ENCODE measurements around the gene SESTD1.
"Not testable (repeated sequence)": the region's sequence is repeated elsewhere in the genome, so short reads cannot be mapped to it uniquely, and the experiment has no call there.

Gene SESTD1

DNA sequence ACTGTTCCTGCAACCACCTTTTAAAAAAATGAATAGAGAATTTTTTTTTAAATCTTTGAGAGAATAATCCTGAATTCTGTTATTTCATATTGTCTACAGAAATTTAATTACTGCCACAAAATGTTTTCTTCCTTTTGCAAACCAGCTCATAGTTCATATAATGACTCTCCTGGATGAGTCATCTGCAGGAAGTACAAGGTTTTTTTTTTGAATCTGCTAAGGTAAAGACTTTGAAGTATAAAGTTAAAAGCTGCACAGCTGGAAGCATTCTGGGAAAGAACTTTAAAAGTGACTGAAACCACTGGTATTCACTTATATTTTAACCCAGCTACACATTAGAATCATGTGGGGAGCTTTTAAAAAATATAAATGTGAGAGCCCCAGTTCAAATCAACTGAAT is 25.4 kb downstream of the SESTD1 start:
- DNase-seq (ENCODE audit: low read depth in 2 of 2), result no peak

DNA sequence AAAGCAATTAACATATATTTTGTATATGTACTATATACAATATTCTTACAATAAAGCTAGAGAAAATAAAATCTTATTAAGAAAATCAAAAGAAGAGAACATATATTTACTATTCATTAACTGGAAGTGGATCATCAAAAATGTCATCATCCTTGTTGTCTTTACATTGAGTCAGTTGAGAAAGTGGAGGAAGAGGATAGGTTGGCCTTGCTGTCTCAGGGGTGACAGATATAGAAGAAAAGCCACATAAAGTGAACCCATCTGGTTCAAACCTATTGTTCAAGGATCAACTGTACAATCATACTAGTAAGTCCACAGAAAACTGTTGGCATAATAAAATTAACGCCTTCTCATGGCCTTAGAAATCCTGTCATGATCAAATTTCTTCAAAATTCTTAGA is 26.6 kb downstream of the SESTD1 start:
- DNase-seq (ENCODE audit: low read depth in 2 of 2), result no peak

DNA sequence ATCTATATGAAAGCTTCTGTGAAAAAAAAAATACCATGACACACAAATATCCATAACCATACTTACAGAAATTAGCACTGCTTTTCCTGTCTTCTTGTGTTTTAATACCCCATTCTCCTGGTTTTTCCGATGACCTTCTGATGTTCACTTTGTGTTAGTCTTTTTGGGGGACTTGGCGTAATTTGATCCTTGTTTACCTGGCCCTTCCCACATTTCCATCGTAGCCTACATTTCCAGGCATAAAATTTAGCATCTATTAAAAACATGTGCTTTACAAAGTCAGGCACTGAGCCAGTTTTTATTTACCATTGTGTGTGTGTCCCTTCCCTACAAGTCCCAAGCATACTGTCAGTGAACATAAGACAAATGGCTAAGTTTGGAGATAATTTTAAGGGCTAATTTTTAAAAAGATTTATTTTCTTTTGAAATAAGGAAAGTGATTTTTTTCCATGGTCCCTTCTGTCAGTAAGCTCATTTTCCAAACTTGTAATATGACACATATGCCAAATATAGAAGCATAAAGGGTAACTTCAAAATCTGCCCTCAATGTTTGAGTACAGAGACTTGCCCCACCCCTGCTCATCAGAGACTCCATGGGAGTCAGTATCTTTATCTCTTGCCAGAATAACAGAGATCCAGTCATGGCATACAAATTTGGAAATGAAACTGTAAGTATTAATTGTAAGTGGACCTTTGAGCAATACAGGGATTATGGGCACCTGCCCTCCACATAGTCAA is 27.3 kb downstream of the SESTD1 start:
- DNase-seq (ENCODE audit: low read depth in 2 of 2), result no peak

DNA sequence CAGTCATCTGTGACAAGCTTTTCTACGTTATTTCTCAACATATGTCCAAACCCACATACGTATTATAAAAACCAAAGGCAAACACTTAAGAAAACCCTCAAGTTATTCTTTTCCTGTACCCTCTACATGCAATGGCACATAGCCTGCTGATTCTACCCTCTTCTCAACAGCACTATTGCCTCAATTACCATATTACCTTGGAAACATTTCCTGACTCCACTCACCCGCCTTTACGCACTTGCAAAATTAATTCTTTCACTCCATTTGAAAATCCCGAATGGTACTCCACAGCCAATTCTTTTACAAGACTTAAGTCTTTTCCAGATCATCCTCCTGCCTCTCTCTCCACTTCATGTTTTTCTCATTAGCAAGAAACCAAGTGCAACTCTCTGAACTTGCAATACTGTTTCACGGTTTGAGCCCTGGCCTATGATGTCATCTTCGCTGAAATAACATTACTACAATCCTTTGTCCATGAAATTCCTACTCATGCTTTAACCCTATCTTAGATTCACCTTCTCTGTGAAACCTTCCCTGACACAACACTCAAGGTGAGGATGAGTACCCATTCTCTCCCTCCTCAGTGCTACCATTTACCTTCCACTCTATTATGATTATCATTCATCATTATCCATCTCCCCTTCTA is 29.0 kb downstream of the SESTD1 start:
- no peak for DNase-seq (ENCODE audit: low read depth in 2 of 2)

DNA sequence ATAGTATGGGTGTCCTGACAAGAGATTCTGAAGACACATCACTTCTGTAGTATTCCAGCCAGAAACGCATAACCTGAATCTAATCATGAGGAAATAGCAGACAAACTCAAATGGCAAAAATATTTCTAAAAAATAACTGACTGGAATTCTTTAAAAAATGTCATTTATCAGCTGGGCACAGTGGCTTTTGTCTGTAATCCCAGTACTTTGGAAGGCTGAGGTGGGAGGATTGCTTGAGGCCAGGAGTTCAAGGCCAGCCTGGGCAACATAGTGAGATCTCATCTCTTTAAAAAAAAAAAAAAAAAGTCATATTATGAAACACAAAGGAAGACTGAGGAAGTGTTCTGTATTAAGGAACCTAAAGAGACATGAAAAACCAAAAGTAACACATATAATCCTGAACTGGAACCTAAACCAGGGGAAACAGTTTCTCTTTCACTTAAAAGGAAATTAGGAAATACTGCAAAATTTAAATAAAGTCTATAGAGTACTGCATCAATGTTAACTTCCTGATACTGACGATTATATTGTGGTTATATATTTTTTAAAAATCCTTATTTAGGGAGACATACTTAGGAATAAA is 29.9 kb downstream of the SESTD1 start:
- no peak for DNase-seq (ENCODE audit: low read depth in 2 of 2)

DNA sequence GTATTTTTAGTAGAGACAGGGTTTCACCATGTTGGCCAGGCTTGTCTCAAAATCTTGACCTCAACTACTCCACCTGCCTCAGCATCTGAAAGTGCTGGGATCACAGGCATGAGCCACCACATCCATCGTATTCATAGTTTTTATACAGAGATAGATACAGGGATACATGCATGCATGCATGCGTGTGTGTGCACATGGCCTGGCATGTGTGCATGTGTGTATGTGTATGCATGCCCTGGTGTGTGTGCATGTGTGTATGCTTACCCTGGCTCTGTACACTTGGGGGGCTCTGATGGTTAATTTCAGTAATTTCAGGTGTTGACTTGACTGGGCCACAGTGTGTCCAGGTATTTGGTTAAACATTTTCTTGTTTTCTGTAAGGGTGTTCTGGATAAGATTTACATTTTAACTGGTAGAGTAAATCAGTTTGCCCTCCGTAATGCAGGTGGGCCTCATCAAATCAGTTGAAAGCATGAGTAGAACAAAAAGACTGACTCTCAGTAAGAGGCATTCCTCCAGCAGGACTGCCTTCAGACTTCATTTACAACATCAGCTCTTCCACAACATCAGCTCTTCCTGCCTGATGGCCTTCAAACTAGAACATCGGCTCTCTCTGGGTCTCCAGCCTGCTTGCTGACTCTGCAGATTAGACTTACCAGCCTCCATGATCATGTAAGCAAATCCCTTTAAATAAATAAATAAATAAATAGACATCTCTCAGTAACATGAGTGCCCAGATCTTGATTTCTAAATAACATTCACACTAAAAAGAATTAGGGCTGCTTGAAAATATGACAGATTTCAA is 30.8 kb downstream of the SESTD1 start:
- no peak for DNase-seq (ENCODE audit: low read depth in 2 of 2)

DNA sequence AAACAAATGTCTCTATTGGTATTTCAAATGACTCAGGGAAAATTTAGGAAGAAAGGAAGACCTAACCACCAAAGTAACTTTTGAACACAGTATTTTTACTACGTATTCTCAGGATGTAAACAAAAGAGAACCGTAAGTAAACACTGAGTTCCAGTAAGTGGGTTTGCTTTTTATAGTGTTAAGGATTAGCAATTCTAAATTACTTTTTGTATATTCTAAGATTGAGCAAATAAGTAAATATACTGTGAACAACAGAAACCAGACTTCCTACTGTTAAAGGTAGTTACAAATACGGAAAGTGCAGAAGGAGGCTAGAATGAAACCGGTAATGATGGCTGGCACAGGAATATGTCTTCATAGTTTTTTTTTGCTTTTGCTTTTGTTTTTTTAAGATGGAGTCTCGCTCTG is 31.5 kb downstream of the SESTD1 start:
- no peak for DNase-seq (ENCODE audit: low read depth in 2 of 2)

DNA sequence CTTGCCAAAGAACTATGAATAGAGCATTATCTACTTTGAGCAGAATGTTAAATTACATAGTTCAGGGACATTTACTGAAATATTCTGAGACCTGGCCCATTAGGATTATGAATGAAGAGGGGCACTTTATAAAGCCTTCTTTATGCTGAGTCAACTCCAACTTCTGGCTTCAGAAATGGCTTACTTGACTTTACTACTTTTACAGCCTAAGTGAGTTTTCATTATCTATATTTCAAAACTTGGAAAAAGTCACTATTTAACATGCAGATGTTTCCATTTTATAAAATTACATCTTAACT is 37.7 kb downstream of the SESTD1 start:
- no peak for DNase-seq (ENCODE audit: low read depth in 2 of 2)

DNA sequence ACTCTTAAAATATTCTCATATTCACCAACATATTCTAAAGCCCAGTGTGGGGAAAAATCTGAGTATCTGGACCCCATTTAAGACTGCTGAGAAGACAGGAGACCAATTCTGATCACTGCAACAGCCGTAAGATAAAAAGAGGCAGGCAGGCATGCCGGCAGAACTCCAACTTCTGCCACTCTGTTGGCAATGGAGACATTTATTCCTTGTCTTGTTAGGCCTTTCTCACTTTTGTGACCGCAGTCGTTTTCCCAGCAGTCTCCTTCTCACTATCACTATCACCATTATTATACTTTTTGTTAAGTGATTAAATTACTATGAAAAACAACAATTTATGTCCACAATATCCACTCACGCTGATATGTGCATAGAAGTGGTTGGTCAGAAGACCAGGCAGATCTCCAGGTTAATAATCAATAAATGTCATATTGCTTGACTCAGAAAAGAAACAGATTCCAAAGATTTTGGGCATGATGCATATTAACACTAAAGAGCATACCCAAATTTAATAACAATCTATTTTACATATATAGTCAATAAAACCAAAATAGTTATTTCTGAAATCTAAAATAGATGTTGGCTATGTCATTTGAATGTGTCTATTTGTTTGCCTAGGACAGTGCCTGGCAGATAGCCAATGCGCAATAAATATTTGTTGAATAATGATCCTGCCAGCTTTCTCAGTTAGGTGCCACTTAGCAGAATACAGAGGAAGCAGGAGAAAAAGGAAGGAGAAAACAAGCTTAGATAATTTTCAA is 38.2 kb downstream of the SESTD1 start:
- DNase-seq (ENCODE audit: low read depth in 2 of 2), result no peak

DNA sequence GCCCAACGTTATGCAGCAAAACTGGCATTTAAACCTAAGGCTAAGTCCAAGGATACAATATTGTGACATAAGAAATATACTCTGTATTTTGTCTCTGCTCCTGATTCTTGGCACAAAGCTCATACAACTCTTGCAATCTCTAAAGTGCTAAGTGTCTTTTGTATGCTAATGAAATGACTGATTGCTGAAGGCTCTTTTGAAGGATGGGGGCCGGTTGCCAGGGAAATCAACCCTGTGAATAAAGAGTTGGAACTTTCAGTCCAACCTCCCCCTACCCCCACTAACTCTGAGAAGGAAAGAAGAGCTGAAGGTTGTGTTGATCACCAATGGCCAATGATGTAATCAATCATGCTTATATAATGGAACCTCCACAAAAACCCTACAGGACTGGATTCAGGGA is 40.3 kb downstream of the SESTD1 start:
- DNase-seq (ENCODE audit: low read depth in 2 of 2), result no peak

DNA sequence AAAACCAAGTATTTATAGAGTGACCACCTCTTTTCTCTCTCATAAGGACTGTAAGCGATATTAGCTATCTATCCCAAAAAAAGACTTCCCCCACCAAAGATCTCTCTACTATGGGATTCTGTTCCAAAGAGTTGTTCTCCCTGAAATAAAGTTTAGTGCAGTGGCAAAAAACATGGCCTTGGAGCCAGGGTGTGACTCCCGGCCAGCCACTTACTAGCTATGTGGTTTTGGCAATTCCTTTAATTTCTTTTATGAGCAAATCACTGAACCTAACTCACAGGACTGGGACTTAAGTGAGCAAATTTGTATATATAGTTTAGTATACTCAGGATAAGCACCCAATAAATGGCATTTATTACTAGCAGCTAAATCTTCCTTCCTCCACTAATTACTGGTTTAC is 42.6 kb downstream of the SESTD1 start:
- DNase-seq (ENCODE audit: low read depth in 2 of 2), result no peak

DNA sequence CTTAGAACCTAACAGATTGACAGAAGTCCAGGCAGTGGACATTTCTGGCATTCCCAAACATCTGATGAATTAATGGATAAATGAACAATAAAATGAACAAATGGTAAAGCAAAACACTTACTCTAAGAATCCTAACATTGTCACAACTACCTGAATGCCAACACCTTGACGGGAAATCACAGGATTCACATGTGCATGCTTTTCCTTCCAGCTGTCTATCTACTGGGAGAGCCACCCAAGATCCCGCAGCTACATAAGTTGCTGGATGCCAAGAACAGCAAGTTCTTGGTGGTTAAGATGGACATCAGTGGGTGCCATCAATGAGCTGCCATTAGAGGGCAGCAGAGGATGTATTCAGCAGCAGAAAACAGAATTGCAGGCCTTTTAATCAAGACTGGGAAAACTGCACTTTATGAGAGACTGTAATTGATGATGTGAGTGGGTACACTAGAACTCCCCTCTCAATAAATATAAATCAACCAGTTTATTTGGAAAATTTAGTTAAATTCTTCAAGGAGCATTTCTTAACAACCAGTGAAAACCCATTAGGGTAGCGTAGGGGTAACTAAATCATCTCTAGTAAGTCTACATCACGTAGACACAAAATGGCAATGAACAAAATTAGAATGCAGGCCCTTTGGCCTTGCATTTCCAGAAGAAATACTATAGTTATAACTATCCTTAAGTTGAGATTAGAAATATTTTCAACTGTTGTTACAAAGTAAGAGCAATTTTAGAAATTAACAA is 45.6 kb downstream of the SESTD1 start:
- DNase-seq (ENCODE audit: low read depth in 2 of 2), result peak; percentile 5 to 10

DNA sequence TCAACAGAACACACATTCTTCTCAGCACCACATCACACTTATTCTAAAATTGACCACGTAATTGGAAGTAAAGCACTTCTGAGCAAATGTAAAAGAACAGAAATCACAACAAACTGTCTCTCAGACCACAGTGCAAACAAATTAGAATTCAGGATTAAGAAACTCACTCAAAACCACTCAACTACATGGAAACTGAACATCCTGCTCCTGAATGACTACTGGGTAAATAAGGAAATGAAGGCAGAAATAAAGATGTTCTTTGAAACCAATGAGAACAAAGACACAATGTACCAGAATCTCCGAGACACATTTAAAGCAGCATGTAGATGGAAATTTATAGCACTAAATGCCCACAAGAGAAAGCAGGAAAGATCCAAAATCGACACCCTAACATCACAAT is 50.0 kb downstream of the SESTD1 start:
- DNase-seq (ENCODE audit: low read depth in 2 of 2), result not testable (repeated sequence)

DNA sequence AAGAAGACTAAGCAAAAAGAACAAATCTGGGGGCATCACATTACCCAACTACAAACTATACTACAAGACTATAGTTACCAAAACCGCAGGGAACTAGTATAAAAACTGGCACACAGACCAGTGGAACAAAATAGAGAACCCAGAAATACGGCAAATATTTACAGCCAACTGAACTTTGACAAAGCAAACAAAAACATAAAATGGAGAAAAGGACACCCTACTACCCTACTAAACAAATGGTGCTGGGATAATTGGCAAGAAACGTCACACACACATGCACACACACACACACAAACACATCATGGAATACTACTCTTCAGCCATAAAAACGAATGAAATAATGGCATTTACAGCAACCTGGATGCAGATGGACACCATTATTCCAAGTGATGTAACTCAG is 53.3 kb downstream of the SESTD1 start:
- no peak for DNase-seq (ENCODE audit: low read depth in 2 of 2)

DNA sequence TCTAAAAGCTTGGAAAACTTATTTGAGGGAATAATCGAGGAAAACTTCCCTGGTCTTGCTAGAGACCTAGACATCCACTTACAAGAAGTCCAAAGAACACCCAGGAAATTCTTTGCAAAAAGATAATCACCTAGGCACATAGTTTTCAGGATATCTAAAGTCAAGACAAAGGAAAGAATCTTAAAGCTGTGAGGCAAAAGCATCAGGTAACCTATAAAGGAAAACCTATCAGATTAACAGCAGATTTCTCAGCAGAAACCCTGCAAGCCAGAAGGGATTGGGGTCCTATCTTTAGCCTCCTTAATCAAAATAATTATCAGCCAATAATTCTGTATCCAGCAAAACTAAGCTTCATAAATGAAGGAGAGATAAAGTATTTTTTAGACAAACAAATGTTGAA is 56.4 kb downstream of the SESTD1 start:
- not testable (repeated sequence) for DNase-seq (ENCODE audit: low read depth in 2 of 2)

DNA sequence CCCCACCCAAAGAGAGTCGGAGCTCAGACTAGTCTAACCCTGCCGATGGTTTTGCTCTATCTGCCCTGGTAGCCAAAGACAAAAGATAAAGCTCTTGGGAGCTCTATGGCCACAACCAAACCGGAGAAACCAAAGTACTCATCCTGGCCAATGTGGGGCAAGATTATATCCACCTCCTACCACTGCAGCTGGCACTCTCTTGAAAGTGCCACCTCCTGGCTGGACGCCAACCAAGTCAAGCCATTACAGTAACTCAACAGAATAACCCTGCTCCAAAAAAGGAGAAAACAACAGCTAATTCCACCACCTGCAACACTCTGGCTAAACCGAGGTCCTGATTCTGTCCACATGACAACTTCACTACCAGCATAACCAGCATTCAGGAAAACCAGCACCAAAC is 57.6 kb downstream of the SESTD1 start:
- no peak for DNase-seq (ENCODE audit: low read depth in 2 of 2)

DNA sequence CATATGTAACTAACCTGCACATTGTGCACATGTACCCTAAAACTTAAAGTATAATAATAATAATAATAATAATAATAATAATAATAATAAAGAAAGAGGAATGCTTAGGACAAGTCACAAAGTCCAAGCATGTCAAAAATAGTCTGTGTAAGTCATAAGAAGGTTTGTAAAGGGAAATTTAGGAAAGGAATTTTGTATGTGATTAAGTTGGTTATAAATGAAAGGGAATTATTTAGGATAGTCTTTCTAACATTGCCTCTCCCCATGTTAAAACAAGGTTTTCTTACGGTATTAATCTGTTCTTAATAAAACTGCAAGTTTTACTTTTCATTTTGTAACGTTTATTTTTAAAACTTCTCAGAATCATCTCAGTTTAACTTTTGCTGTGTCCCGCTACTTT is 62.8 kb downstream of the SESTD1 start:
- DNase-seq (ENCODE audit: low read depth in 2 of 2), result no peak

DNA sequence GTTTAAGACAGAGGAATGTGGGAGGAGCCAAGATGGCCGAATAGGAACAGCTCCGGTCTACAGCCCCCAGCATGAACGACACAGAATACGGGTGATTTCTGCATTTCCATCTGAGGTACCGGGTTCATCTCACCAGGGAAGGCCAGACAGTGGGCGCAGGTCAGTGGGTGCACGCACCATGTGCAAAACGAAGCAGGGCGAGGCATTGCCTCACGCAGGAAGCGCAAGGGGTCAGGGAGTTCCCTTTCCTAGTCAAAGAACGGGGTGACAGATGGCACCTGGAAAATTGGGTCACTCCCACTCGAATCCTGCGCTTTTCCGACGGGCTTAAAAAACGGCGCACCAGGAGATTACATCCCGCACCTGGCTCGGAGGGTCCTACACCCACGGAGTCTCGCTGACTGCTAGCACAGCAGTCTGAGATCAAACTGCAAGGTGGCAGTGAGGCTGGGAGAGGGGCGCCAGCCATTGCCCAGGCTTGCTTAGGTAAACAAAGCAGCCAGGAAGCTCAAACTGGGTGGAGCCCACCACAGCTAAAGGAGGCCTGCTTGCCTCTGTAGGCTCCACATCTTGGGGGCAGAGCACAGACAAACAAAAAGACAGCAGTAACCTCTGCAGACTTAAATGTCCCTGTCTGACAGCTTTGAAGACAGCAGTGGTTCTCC is 68.6 kb downstream of the SESTD1 start:
- not testable (repeated sequence) for DNase-seq (ENCODE audit: low read depth in 2 of 2)

DNA sequence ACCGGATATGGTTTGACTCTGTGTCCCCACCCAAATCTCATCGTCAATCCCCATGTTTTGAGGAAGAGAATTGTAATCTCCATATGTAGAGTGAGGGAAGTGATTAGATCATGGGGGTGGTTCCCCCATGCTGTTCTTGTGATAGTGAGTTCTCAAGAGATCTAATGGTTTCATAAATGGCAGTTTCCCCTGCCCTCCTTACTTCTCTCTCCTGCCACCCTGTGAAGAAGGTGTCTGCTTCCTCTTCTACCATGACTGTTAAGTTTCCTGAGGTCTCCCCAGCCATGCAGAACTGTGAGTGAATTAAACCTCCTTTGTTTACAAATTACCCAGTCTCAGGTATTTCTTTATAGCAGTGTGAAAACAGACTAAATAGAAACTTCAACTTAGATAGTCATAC is 69.5 kb downstream of the SESTD1 start:
- no peak for DNase-seq (ENCODE audit: low read depth in 2 of 2)

DNA sequence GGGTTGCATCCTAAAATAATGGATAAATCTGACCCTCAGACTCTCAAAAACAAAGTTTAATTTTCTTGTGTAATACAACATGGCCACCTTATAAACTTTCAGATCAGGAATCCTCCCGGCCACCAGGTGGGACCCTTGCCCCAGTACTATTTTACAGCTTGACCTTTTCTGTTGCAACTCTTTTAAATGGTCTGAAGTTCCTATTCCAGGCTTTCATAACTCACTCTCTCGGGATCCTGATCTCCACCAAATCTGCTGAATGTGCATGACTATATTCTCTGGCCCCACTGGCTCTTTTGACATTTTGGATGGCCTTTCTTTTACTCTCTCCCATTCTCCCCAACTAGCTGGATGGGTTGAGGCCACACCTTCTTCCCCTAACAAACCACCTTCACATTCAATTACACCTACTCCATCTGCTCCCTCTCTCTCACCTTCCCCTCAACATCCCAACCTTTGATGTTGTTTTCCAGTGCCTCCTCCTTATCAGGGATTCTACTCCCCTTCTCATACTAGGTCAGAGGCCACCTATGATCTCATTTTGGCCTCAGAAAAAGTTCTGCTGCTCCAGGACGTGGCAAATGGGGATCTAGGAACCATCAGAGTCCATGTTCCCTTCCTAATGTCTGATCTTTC is 70.8 kb downstream of the SESTD1 start:
- DNase-seq (ENCODE audit: low read depth in 2 of 2), result no peak
